NCI-H1436 (cell line): ENCODE results near the gene NRG2.

Experiments used
- DNase-seq: peaks from one replicate; lab custom pipeline; 2025; lab: John Stamatoyannopoulos, UW

NRG2 gene

GRCh38 chr5:140042643-140043507 lies at the start of gene NRG2:
TSS of gene NRG2 (minus strand) at chr5:140043299.
- peak; percentile 58 for DNase-seq

- no peak for DNase-seq
These were observed 47.2 kb upstream of the NRG2 start for GRCh38 chr5:140090251-140090650.

- DNase-seq, result no peak
These were observed 41.4 kb upstream of the NRG2 start for GRCh38 chr5:140084541-140084940.

GRCh38 chr5:140083650-140084049 lies 40.6 kb upstream of the NRG2 start:
- DNase-seq, result no peak

GRCh38 chr5:140083120-140083519 lies 40.0 kb upstream of the NRG2 start:
- DNase-seq, result no peak

- no peak for DNase-seq
These were observed 33.7 kb upstream of the NRG2 start for GRCh38 chr5:140076788-140077187.

GRCh38 chr5:140076142-140076541 lies 33.0 kb upstream of the NRG2 start:
- no peak for DNase-seq

GRCh38 chr5:140075371-140075770 lies 32.3 kb upstream of the NRG2 start:
- peak; percentile 5 for DNase-seq

- DNase-seq, result peak; percentile 1
These were observed 30.2 kb upstream of the NRG2 start for GRCh38 chr5:140073296-140073695.

GRCh38 chr5:140072812-140073211 lies 29.7 kb upstream of the NRG2 start:
- no peak for DNase-seq

GRCh38 chr5:140060816-140061215 lies 17.7 kb upstream of the NRG2 start:
- no peak for DNase-seq

- DNase-seq, result no peak
These were observed 15.3 kb upstream of the NRG2 start for GRCh38 chr5:140058212-140058932.

GRCh38 chr5:140056880-140057279 lies 13.8 kb upstream of the NRG2 start:
- DNase-seq, result no peak

- no peak for DNase-seq
These were observed 12.1 kb upstream of the NRG2 start for GRCh38 chr5:140055152-140055551.

- DNase-seq, result no peak
These were observed 11.1 kb upstream of the NRG2 start for GRCh38 chr5:140054086-140054689.

- no peak for DNase-seq
These were observed 8.9 kb upstream of the NRG2 start for GRCh38 chr5:140051950-140052349.

- DNase-seq, result no peak
These were observed 6.6 kb upstream of the NRG2 start for GRCh38 chr5:140049713-140050112.

GRCh38 chr5:140049205-140049604 lies 6.1 kb upstream of the NRG2 start:
- DNase-seq, result no peak

- no peak for DNase-seq
These were observed 942 bp upstream of the NRG2 start for GRCh38 chr5:140044041-140044440.

- no peak for DNase-seq
These were observed 391 bp upstream of the NRG2 start for GRCh38 chr5:140043508-140043872.

GRCh38 chr5:140042393-140042642 lies 781 bp downstream of the NRG2 start:
- DNase-seq, result no peak

GRCh38 chr5:140041492-140042392 lies 1.4 kb downstream of the NRG2 start:
- DNase-seq, result no peak
